Measurements from ENCODE around the gene CYP8B1. TPM values are rescaled to one million over a fixed set of nuclear protein-coding genes. Genes with fewer than 3 reads are reported as not detected.

The CYP8B1 gene
- total and polyA plus RNA-seq, 2 of the 13 experiments (the other 11 are each of a cell fraction or from before 2014, with no cell fraction given) = 0.58 to 2.0 TPM

GRCh38 chr3:42906070-42906847, 30.6 kb upstream of the CYP8B1 start, which contains the start of gene ZNF662:
TSS of gene ZNF662 (plus strand) at chr3:42906142. CDS start at chr3:42908115, 1,973 bp downstream.
- Histone ChIP-seq H3K27me3 (ENCODE audit: control insufficient read depth in 1 of 2, insufficient read depth in 2 of 2, low read length in 2 of 2) (peaks cover 2 to 25% of the 10 kb centered on the region in 2 experiments; a peak in 3 of 5 replicates), H3K9ac (ENCODE audit: insufficient read depth, low read depth, low read length) (no peak within 1 kb of the TSS), H3K79me2 (ENCODE audit: insufficient read depth, low read length) (no peaks in the 10 kb centered on the region), H4K20me1 (ENCODE audit: insufficient read depth, low read length) (no peaks in the 10 kb centered on the region), H3K27ac (ENCODE audit: extremely low read length, insufficient read depth, low read length) (no peak within 1 kb of the TSS), H3K4me1 (ENCODE audit: insufficient read depth, low read length) (peaks cover 10% of the 10 kb centered on the region), H3K9me3 (ENCODE audit: low read length) (no peaks in the 10 kb centered on the region), H3K4me2 (ENCODE audit: low read depth, low read length) (no peak within 1 kb of the TSS), H3K4me3 (replicated peaks in 1 of 3; ENCODE audit: insufficient read depth in 1 of 3, low read depth in 2 of 3, low read length in 3 of 3) (no peak within 1 kb of the TSS), H3K36me3 (replicated peaks in 1 of 2; ENCODE audit: control insufficient read depth in 1 of 2, insufficient read depth in 2 of 2, low read length in 2 of 2) (no peaks in the 10 kb centered on the region), H2AFZ (ENCODE audit: low read length) (no peak within 1 kb of the TSS)
- no TSS peak for BruUV-seq (replicated peaks)
- no peak for TF ChIP-seq ZNF570 (CRISPR knock-in tag; IDR thresholded peaks at IDR 0.05; ENCODE audit: borderline replicate concordance)
- TF ChIP-seq FOXP4 (CRISPR knock-in tag; IDR thresholded peaks at IDR 0.05) = no peak
- no peak for TF ChIP-seq ZNF878 (CRISPR knock-in tag; IDR thresholded peaks at IDR 0.05)
- no peak for TF ChIP-seq ZNF512B (CRISPR knock-in tag; IDR thresholded peaks at IDR 0.05; ENCODE audit: borderline replicate concordance)
- TF ChIP-seq ZNF296 (CRISPR knock-in tag; conservative IDR thresholded peaks at IDR 0.05) = no peak
- 0 out of 2 replicates have a peak, but pooled peaks have one; percentile 8 for TF ChIP-seq GABPA (IDR thresholded peaks at IDR 0.05; ENCODE audit: low read depth, low read length)
- TF ChIP-seq GABPA (CRISPR knock-in tag; IDR thresholded peaks at IDR 0.05; ENCODE audit: low read depth) = no peak
- WGBS (ENCODE audit: low lambda C conversion rate) = 78% methylated on average over 26 of the region's 59 CpGs
- ATAC-seq (no peak; the same call in 2 of the 3 replicates), DNase-seq (ENCODE audit: low spot score) (no peak), FAIRE-seq (no peak)
- CTCF ChIA-PET (ENCODE audit: low intra/inter-chr PET ratio, low total read pairs) = no interaction called here
- in situ Hi-C loops (cut with HindIII; ENCODE audit: extremely low pct_ligation_motif_present, low pct_unique_long_range_greater_than_20kb) = no loop called here
- POLR2A ChIA-PET = no interaction called here
- intact Hi-C loops (cut with micrococcal nuclease; ENCODE audit: unreplicated experiment) = no loop called here

Data from HepG2 (cell line).